PC-3 (cell line): Measurements from ENCODE around the gene PAPOLB. TPM values are rescaled to one million over a fixed set of nuclear protein-coding genes. Genes with fewer than 3 reads are reported as not detected.

Source experiments
- ATAC-seq: fragments of 200-7000 bp; cut with Tn5 transposase; 2 replicates; pipeline ENCODE4 v1.9.1; 2020; ENCODE audit warnings: mild to moderate bottlenecking, moderate library complexity
- BruUV-seq: library from RNA; stranded (reverse); fragments of 400-500 nt; replicated peaks from 2 replicates; lab custom pipeline; 2021; lab: Mats Ljungman, UMichigan
- CTCF ChIA-PET: fragments of 300-600 bp; sonication (Branson Sonifier 250); formaldehyde crosslinking; loops from one replicate; lab custom pipeline; 2022; ENCODE audit warnings: antibody characterized with exemption; lab: Charles Lee
- POLR2A ChIA-PET: fragments of 300-600 bp; sonication (Branson Sonifier 250); formaldehyde crosslinking; loops from one replicate; lab custom pipeline; 2022; ENCODE audit warnings: antibody characterized with exemption; ENCODE audit not compliant: unreplicated experiment; lab: Charles Lee
- DNase-seq: peaks from one replicate; pipeline ENCODE4 v3.0.0-alpha.2; 2015
- H2AFZ ChIP-seq: fragments of 300-600 bp; sonication (generic); 2 replicates; pipeline ENCODE4 v1.6.0; 2016; ENCODE audit warnings: antibody characterized with exemption, low read length
- H3F3A ChIP-seq: fragments of 300-600 bp; sonication (generic); one replicate; pipeline ENCODE4 v1.6.0; 2017; ENCODE audit warnings: antibody characterized with exemption, low read length, control low read depth, mild to moderate bottlenecking; ENCODE audit not compliant: unreplicated experiment
- H3K27ac ChIP-seq: fragments of 300-600 bp; sonication (generic); 2 replicates; pipeline ENCODE4 v1.5.1; 2016; ENCODE audit warnings: mild to moderate bottlenecking, low read length
- H3K27me3 ChIP-seq: fragments of 300-600 bp; sonication (generic); 2 replicates; pipeline ENCODE4 v1.6.1; 2016; ENCODE audit warnings: low read length, mixed read lengths
- H3K36me3 ChIP-seq: fragments of 300-600 bp; sonication (generic); 2 replicates; pipeline ENCODE4 v1.6.1; 2016; ENCODE audit warnings: low read depth, mixed run types, low read length, mixed read lengths
- H3K4me1 ChIP-seq: fragments of 300-600 bp; sonication (generic); 2 replicates; pipeline ENCODE4 v1.5.1; 2016; ENCODE audit warnings: low read length; ENCODE audit not compliant: insufficient read depth
- H3K4me2 ChIP-seq: fragments of 300-600 bp; sonication (generic); 2 replicates; pipeline ENCODE4 v1.6.0; 2016; ENCODE audit warnings: low read length
- H3K4me3 ChIP-seq: fragments of 300-600 bp; sonication (generic); 2 replicates; pipeline ENCODE4 v1.5.1; 2016; ENCODE audit warnings: mild to moderate bottlenecking, low read length, mixed read lengths
- H3K79me2 ChIP-seq: fragments of 300-600 bp; sonication (generic); 2 replicates; pipeline ENCODE4 v1.6.1; 2017; ENCODE audit warnings: low read length, mixed read lengths
- H3K9ac ChIP-seq: fragments of 300-600 bp; sonication (generic); 2 replicates; pipeline ENCODE4 v1.6.0; 2016; ENCODE audit warnings: mild to moderate bottlenecking, low read length
- H3K9me2 ChIP-seq: fragments of 300-600 bp; sonication (generic); replicated peaks from 2 replicates; pipeline ENCODE4 v1.6.1; 2016; ENCODE audit warnings: mixed run types, low read length, mixed read lengths
- H3K9me3 ChIP-seq: fragments of 300-600 bp; sonication (generic); 2 replicates; pipeline ENCODE4 v1.6.1; 2016; ENCODE audit warnings: low read length, mixed read lengths
- H4K20me1 ChIP-seq: fragments of 300-600 bp; sonication (generic); 2 replicates; pipeline ENCODE4 v1.6.1; 2016; ENCODE audit warnings: low read length, mixed read lengths
- EZH2 ChIP-seq: fragments of 300-600 bp; sonication (generic); IDR thresholded peaks from one replicate; pipeline ENCODE4 v1.6.1; 2017; ENCODE audit warnings: antibody characterized with exemption, mild to moderate bottlenecking, low read length; ENCODE audit not compliant: unreplicated experiment
- EZH2phosphoT487 ChIP-seq: fragments of 300-600 bp; sonication (generic); IDR thresholded peaks from 2 replicates; pipeline ENCODE4 v1.6.1; 2018; ENCODE audit warnings: mild to moderate bottlenecking, antibody characterized with exemption, low read length, borderline replicate concordance
- intact Hi-C: fragments of 100-400 bp; cut with micrococcal nuclease; formaldehyde crosslinking; loops from 2 replicates; pipeline ENCODE4 v1.9.0; 2023
- total RNA-seq: library from RNA; depleted of rRNA; stranded (reverse); fragments of >200 nt; gene quantifications from 2 replicates; pipeline ENCODE4 v1.2.3, GENCODE V29; 2014
- TF ChIP-seq, protein P1 (sequence below): fragments of 300-600 bp; sonication (generic); conservative IDR thresholded peaks from 2 replicates; pipeline ENCODE4 v1.5.1; 2017; ENCODE audit warnings: antibody characterized with exemption, low read depth, mild to moderate bottlenecking, low read length

The PAPOLB gene
- total RNA-seq, 1 experiment from 2014 or later: 0.29 TPM

- H3K9me3 ChIP-seq: no peaks in the 10 kb centered on the region
- CTCF ChIA-PET: no interaction called here
- no peaks in the 10 kb centered on the region for H3F3A ChIP-seq
- DNase-seq (no peak), ATAC-seq (no peak)
- H3K27ac ChIP-seq: no peak overlapping the region
- peak overlapping the region; percentile 27 for H3K4me2 ChIP-seq
- no peaks in the 10 kb centered on the region for H3K9me2 ChIP-seq
- H3K79me2 ChIP-seq: no peaks in the 10 kb centered on the region
- TF ChIP-seq, protein P1, sequence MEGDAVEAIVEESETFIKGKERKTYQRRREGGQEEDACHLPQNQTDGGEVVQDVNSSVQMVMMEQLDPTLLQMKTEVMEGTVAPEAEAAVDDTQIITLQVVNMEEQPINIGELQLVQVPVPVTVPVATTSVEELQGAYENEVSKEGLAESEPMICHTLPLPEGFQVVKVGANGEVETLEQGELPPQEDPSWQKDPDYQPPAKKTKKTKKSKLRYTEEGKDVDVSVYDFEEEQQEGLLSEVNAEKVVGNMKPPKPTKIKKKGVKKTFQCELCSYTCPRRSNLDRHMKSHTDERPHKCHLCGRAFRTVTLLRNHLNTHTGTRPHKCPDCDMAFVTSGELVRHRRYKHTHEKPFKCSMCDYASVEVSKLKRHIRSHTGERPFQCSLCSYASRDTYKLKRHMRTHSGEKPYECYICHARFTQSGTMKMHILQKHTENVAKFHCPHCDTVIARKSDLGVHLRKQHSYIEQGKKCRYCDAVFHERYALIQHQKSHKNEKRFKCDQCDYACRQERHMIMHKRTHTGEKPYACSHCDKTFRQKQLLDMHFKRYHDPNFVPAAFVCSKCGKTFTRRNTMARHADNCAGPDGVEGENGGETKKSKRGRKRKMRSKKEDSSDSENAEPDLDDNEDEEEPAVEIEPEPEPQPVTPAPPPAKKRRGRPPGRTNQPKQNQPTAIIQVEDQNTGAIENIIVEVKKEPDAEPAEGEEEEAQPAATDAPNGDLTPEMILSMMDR: no peak
- TF ChIP-seq EZH2 (no peak), EZH2phosphoT487 (no peak)
- H3K9ac ChIP-seq: no peak overlapping the region
- no peak overlapping the region for H2AFZ ChIP-seq
- no peaks in the 10 kb centered on the region for H4K20me1 ChIP-seq
- no peaks in the 10 kb centered on the region for H3K4me1 ChIP-seq
- intact Hi-C loops: no loop called here
- H3K4me3 ChIP-seq: peak overlapping the region; percentile 7; the same call in 1 of the 2 replicates
- H3K27me3 ChIP-seq: no peaks in the 10 kb centered on the region
- BruUV-seq: no TSS peak
- no peaks in the 10 kb centered on the region for H3K36me3 ChIP-seq
- POLR2A ChIA-PET: no interaction called here
These were observed 4.6 kb downstream of the PAPOLB start for GRCh38 chr7:4857189-4857588.

DNA sequence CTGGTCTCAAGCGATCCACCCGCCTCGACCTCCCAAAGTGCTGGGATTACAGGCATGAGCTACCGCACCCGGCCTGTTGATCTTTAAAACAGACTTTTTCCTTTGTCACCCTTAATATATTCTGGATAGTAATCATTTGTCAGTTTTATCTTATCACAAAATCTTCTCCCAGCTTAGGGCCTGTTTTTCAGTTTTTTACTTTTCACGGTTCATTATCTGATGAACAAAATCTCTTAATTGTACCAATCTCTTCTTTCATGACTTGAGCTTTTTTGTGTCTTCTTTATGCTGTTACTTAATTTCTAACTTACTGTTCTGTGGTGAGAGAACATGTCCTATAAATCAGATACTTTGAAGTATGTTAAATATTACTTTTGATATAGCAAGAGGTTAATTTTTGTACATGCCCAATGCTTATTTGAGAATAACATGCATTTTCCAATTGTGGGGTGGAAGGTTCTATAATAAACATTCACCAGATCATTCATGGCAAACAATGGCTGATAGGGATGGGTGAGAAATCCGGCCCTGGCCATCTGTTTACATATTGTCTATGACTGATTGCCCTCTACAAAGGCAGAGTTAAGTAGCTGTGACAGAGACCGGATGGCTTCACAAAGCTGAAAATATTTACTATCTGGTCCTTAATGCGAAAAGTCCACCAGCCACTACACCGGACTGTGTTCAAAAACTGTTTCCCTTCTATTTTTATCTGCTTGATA lies 5.3 kb downstream of the PAPOLB start:
- no peaks in the 10 kb centered on the region for H3K4me1 ChIP-seq
- DNase-seq: no peak
- TF ChIP-seq, protein P1: no peak
- no peak for TF ChIP-seq EZH2phosphoT487
- no peaks in the 10 kb centered on the region for H3K9me3 ChIP-seq
- H3K27ac ChIP-seq: no peak overlapping the region
- no peak for ATAC-seq
- BruUV-seq: no TSS peak
- H3K27me3 ChIP-seq: no peaks in the 10 kb centered on the region
- no peaks in the 10 kb centered on the region for H3K9me2 ChIP-seq
- intact Hi-C loops: no loop called here
- H3K9ac ChIP-seq: no peak overlapping the region
- H4K20me1 ChIP-seq: no peaks in the 10 kb centered on the region
- no peaks in the 10 kb centered on the region for H3K36me3 ChIP-seq
- no peak overlapping the region for H3K4me3 ChIP-seq
- no peaks in the 10 kb centered on the region for H3K79me2 ChIP-seq
- H3K4me2 ChIP-seq: no peak overlapping the region
- H3F3A ChIP-seq: no peaks in the 10 kb centered on the region
- ChIA-PET POLR2A (no interaction called here), CTCF (no interaction called here)
- H2AFZ ChIP-seq: no peak overlapping the region

- H3K9me3 ChIP-seq: no peaks in the 10 kb centered on the region
- TF ChIP-seq EZH2phosphoT487: no peak
- TF ChIP-seq EZH2: no peak
- TF ChIP-seq, protein P1: no peak
- no peak for DNase-seq
- no peak overlapping the region for H3K9ac ChIP-seq
- no TSS peak for BruUV-seq
- no peaks in the 10 kb centered on the region for H3K36me3 ChIP-seq
- no peak for ATAC-seq
- CTCF ChIA-PET: no interaction called here
- no peak overlapping the region for H3K4me3 ChIP-seq
- H3K4me1 ChIP-seq: no peaks in the 10 kb centered on the region
- intact Hi-C loops: no loop called here
- H3K9me2 ChIP-seq: no peaks in the 10 kb centered on the region
- H4K20me1 ChIP-seq: no peaks in the 10 kb centered on the region
- no peak overlapping the region for H3K4me2 ChIP-seq
- H2AFZ ChIP-seq: no peak overlapping the region
- no peaks in the 10 kb centered on the region for H3F3A ChIP-seq
- POLR2A ChIA-PET: no interaction called here
- no peaks in the 10 kb centered on the region for H3K27me3 ChIP-seq
- H3K27ac ChIP-seq: no peak overlapping the region
- no peaks in the 10 kb centered on the region for H3K79me2 ChIP-seq
These were observed 6.9 kb downstream of the PAPOLB start for GRCh38 chr7:4854916-4855315.
